HG03575 (cell line): ENCODE measurements around the gene RABL3.
A peak's percentile ranks its signal among the peaks of the same experiment; 100 is the strongest.
"Not testable (repeated sequence)": the region's sequence is repeated elsewhere in the genome, so short reads cannot be mapped to it uniquely, and the experiment has no call there.

Source experiments
- ATAC-seq: cut with Tn5 transposase; IDR thresholded peaks from one replicate; pipeline ENCODE4 v1.9.1; 2021; ENCODE audit not compliant: unreplicated experiment, insufficient number of reproducible peaks, low FRiP score; ENCODE audit errors: extremely low read depth

Gene RABL3

GRCh38 chr3:120689395-120689794 lies 52.9 kb downstream of the RABL3 start:
- ATAC-seq: no peak

DNA sequence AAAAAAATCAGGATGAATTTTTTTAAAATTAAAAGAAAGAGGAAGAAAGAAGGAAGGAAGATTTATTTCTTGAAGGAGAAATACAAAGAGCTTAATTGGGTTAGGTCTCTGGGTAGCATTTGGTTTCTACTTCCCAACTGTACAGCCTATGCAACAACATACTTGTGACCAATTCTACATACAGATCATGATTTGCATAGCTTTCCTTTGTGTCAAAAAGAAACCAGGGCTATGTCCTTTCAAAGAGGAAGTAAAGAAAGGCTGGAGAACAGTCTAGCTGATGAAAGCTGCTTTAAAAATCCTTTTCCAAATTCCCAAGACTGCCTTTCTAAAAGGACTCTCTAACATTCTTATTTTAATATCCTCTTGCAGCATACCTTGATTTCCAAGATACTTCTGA lies 54.2 kb downstream of the RABL3 start:
- ATAC-seq: peak; percentile 98

DNA sequence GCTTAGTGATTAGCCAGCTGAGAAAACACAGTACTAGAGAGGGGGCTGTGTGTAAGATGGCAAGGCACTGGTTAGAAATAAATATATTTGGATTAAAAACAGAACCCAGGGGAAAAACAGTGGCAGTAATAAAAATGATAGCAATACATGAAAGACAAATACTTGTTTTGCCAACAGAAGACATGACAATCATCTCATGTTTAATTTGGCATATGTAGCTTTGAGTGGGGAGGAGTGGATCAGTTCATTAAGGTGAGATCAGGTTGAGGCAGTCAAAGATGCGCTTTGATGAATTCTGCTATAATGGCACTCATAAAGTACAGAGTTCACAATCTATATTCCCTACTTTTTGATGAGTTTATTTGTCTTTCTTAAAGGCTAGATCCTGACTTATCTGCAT lies 56.9 kb downstream of the RABL3 start:
- no peak for ATAC-seq

- ATAC-seq: no peak
Measured at GRCh38 chr3:120684896-120685295, 57.4 kb downstream of the RABL3 start.

DNA sequence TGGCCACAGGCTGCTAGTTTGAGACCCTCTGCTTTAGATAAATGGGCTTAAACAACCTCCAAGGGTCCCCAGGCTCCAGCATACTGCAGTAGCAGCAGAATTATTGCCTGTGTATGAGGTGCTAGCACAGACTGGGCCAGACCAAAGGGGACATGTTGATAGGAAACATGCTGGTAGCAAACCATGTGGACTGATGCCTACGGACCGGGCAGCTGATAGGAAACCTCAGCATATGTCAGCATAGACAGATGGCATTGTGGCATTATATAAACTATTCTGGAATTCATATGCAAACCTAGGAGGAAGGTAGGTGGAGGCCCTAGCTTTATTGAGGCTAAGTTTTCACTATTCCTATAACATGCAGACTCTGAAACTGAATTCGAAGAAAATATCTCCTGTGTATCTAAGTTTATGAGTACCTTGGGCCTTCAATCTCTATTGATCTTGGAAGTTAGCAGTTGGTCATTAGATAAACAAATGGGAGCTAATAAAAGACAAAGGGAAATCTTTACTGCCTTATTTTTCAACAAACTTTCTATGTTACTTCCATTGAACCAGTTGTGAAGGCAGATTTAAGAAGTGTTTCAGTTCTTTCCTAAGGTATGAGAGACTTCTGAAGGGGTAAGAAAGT lies 58.5 kb downstream of the RABL3 start:
- no peak for ATAC-seq

DNA sequence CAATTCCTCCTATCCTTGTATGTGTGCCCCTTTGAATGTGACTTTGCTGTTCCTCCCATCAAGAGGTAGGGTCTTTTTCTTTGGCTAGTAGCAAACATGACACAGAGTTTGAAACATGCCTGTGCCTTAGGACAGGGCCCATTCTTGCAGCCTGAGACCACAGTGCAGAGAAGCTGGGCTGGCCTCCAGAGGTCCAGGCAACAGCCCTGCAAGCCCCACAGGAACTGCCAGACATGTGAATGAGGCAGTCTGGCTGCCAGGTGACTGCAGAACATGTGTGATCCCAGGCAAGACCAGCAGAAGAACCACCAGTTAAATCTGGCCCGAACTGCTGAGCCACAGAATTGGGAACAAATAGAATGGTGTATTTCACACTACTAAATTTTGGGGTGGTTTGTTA lies 59.1 kb downstream of the RABL3 start:
- no peak for ATAC-seq

GRCh38 chr3:120682095-120682681 lies 60.1 kb downstream of the RABL3 start, which contains the start of gene HGD:
HGD (minus strand) TSS chr3:120682239; CDS start chr3:120682111, 128 bp downstream.
- ATAC-seq: no peak

- ATAC-seq: no peak
Measured at GRCh38 chr3:120681506-120682038, 60.7 kb downstream of the RABL3 start.

- ATAC-seq: no peak
Measured at GRCh38 chr3:120681018-120681417, 61.3 kb downstream of the RABL3 start.

- no peak for ATAC-seq
Measured at GRCh38 chr3:120680193-120680894, 62.0 kb downstream of the RABL3 start.

DNA sequence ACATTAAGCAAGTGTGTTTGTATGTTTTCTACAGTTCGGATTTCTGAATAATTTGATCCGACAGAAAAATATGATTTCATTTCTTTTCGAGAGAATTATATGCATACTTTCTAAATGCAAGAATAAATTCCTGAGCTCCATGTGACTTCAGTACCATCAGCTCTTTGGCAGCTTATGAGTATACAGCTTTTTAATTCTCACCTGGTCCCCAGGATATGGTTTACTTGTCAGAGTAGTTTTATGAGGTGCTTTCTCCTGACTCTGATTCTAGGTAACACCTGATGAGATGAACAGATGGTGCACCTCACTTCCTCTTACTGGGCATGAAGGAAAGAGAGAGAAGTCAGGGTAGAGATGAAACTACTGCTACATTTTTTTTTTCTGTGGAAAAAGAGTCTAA lies 63.3 kb downstream of the RABL3 start:
- ATAC-seq: no peak

DNA sequence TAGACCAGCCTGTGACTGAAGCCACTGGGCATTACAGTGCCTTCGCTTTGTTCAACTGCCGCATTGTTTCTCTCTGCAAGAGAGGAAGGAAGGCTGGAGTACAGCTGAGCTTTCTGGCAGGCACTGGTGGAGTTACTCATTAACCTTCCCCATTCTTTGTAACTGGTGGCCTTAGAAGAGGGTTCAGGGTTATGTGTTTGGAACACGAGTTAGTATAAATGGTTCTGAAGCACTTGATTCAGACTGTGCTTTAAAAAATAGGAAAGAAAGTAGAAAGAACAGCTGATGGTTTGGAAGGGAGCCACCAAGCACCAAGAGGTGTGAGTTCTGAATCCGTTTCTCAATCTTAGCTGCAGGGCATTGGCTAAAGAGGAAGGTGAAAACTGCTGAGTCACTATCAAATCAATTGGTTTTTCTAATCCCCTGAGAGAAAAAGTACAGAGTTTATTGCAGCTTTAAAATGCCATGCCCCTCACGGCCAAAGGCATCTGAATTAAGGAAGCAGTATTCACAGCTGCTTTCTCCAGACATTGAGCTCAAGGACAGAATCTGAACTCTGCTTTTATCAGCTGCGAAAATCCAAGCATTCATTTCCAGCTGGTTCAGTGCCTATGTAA lies 63.9 kb downstream of the RABL3 start:
- ATAC-seq: peak; percentile 59

DNA sequence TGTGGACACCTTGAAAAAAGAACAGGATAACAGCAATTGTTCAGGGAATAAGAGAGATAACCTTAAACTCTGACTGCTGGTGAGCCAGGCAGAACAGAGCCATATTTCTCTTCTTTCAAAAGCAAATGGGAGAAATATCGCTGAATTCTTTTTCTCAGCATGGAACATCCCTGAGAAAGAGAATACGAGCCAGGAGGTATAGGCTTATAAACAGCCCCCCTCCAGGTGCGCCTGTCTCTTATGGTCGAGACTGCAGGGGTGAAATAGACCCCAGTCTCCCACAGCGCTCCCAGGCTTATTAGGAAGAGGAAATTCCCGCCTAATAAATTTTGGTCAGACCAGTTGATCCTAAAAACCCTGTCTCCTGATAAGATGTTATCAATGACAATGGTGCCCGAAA lies 65.1 kb downstream of the RABL3 start:
- not testable (repeated sequence) for ATAC-seq

DNA sequence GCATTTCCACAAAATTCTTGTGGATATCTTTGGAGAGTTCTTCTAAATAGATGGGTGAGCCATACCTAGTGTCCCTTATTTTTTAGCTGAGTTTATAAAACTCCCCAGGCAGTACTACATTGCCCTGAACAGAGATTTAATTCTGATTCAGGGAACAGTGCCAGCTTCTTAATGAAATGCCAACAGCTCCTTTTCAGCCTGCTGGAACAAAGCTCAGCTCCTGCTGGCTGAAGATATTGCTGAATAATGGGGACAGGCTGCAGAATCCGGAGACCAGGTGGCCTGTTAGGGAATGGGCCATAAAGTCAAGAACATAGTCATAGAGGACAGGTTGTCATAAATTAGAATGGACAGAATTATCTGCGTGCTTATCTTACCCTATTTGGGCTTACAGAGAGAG lies 69.2 kb downstream of the RABL3 start:
- no peak for ATAC-seq

DNA sequence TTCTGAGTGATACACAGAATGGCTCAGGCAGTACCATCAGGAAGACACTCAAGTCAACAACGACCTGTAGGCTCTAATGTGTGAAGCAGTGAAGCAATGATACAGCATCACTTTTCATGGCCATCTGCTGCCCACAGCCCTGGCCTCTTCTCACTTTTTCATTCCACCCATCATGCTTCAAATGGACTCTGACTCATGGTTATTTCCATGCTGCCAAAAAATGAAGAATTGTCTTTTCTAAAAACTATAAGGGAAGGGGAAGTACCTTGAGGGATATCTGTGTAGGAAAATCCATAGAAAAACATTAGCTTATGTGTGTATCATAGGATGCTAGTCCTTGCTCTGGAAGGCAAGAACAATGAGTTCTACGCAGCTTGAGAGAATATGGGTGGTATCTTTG lies 71.7 kb downstream of the RABL3 start:
- ATAC-seq: no peak

DNA sequence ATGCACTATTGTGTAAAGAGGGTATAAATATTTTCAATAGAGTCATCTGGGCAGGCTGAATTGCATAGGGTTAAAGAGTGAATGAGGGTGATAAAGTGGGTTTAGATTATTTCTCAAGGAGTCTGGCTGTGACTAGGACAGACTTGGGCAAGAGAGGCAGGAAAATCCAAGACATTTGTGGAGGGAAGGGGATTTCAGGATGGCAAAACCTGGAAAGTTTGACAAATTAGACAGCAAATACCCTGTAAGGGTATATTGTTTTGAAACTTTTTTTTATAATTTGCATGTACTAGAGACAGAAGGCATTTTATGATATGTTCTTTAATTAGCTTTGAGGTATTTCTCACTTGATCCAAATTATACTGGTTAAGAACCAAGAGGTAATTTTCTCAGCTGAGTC lies 77.4 kb downstream of the RABL3 start:
- no peak for ATAC-seq

- ATAC-seq: no peak
Measured at GRCh38 chr3:120661945-120662344, 80.4 kb downstream of the RABL3 start.

DNA sequence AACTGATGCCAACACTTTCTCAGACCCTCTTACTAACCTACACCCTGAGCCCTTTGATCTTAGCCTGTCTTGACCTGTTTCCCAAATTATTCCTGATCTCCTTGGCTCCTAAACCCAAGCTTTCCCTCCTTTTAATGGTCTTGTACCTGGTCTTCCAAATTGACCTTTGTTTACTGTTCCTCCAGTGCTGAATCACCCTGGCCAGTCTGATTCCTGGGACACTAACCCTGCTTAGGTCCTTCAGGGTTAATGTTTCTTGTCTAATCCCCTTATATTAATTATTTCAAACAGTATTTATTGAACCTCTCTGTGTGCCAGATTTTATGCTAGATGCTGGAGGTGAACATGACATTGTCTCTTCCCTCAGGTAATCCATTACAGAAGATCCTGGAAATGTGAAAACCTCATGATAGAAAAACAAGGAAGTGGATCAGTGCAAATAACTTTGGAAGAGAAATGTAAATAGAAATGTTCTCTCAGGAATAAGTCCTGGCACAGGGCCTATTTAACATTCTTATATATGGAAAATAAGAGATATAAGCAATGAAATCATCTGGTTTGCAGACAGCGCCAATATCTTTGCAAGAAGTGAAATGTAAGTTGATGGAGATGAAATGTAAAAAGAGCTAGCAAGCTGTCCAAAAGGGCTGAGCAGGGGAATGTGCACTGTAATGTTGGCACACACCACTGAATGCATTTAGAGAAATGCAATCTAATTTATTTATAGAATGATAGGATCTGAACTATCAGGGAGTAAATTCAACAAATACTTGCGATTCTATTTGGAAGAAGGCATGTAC lies 81.0 kb downstream of the RABL3 start:
- no peak for ATAC-seq

DNA sequence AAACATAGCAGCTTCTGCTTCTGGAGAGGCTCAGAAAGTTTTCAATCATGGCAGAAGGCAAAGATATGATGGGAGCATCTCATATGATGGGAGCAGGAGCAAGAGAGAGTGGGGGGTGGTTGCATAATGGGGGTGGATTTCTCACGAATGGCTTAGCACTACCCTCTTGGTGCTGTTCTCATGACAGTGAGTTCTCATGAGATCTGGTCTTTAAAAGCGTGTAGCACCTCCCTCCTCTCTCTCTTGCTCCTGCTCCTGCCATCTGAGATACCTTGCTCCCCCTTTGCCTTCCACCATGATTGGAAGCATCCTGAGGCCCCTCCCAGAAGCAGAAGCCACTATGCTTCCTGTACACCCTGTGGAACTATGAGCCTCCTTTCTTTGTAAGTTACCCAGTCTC lies 82.5 kb downstream of the RABL3 start:
- no peak for ATAC-seq
